Measurements from ENCODE around the gene ZNF275.
A peak's percentile ranks its signal among the peaks of the same experiment; 100 is the strongest.

ZNF275 gene

DNA sequence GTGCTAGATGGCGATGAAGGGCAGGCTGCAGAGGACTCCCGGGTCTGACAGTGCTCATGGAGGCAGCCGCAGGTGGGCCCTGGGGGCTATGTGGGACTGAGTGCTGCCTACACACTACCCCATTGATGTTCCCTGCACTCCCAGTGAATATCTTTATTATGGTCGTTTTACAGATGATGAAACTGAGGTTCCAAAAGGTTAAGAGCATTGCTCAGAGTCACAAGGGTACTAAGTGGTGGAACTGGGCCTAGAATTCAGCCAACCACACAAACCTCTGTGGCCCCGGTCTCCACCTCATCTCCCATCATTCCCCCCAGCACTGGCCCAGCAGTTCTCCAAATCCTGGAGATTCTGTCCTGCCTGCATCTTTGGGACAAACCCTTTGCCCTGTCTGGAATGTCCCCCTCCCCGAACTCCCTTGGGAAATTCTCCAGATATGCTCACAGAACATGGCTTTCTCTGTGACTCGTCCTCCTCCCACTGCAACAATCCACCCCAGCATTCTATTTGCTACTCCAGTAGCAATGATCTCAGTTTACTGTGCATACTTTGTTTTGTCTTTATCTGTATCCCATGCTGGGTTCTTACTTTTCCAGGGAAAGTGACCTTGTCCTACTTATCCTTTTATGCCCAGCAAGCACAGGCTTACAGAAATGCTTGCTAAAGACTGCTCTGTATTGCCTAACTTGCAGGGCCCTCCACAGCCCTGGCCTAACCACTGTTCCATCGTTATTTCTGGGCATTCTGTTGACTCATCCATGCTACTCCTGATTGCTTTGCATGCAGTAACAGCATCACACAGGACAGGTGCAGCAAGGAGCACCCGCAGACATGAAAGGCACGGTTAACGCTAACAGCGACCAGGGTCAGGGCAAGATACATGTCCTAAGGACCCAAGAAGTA lies 26.4 kb upstream of the ZNF275 start:
- TF ChIP-seq, protein P1, sequence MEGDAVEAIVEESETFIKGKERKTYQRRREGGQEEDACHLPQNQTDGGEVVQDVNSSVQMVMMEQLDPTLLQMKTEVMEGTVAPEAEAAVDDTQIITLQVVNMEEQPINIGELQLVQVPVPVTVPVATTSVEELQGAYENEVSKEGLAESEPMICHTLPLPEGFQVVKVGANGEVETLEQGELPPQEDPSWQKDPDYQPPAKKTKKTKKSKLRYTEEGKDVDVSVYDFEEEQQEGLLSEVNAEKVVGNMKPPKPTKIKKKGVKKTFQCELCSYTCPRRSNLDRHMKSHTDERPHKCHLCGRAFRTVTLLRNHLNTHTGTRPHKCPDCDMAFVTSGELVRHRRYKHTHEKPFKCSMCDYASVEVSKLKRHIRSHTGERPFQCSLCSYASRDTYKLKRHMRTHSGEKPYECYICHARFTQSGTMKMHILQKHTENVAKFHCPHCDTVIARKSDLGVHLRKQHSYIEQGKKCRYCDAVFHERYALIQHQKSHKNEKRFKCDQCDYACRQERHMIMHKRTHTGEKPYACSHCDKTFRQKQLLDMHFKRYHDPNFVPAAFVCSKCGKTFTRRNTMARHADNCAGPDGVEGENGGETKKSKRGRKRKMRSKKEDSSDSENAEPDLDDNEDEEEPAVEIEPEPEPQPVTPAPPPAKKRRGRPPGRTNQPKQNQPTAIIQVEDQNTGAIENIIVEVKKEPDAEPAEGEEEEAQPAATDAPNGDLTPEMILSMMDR (IDR thresholded peaks at IDR 0.05; ENCODE audit: low read depth, low read length): no peak
- no peak for DNase-seq
- no peak overlapping the region for H3K27ac ChIP-seq
- H3K4me3 ChIP-seq (ENCODE audit: low read depth, low read length): no peak overlapping the region
- no peaks in the 10 kb centered on the region for H3K36me3 ChIP-seq
- H3K27me3 ChIP-seq (ENCODE audit: insufficient read depth, low read depth, severe bottlenecking): peaks cover 100% of the 10 kb centered on the region
- peaks cover 4% of the 10 kb centered on the region for H3K9me3 ChIP-seq (ENCODE audit: severe bottlenecking)

DNA sequence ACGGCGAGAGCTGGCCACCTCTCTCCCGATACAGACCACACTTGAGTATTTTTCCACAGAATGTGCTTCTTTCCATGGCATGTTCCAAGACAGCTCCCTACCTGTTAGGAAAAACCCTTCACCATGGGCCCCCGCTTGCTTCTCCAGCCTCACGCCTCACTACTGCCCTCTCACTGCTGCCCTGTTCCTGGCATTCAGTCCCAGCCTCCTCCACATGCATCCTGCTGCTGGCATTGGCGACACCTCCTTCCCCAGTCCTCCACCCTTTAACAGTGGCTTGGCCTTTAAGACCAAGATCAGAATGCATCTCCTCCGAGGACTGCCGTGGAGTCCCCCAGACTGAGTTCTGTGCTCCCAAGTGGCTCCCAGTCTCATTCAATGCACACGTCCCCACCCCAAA lies 23.1 kb upstream of the ZNF275 start:
- H3K9me3 ChIP-seq (ENCODE audit: severe bottlenecking): peaks cover 4% of the 10 kb centered on the region
- H3K36me3 ChIP-seq: no peaks in the 10 kb centered on the region
- no peak overlapping the region for H3K27ac ChIP-seq
- TF ChIP-seq, protein P1 (IDR thresholded peaks at IDR 0.05; ENCODE audit: low read depth, low read length): peak; percentile 31; the same call in 1 of the 2 replicates
- no peak overlapping the region for H3K4me3 ChIP-seq (ENCODE audit: low read depth, low read length)
- DNase-seq: no peak
- H3K27me3 ChIP-seq (ENCODE audit: insufficient read depth, low read depth, severe bottlenecking): peaks cover 72% of the 10 kb centered on the region

DNA sequence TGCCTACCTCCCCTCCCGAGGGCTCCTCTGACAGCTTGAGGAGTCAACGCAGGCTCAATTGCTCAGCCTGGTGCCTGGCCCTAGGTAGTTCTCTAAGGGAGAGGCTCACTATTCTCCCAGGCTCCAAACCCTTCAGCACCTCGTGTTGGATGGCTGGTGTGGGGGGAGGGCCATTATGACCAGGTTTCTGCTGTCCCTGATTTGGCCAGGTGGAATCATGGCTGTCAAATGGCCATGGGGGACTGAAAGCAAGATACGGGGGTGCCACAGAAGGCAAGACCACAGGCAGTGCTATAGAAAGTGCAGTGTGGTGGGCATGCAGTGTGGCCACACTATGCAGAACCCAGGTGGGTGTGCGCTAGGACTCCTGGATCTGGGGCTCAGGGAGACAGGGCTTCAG lies 21.9 kb upstream of the ZNF275 start:
- no peak for DNase-seq
- H3K27ac ChIP-seq: no peak overlapping the region
- no peaks in the 10 kb centered on the region for H3K36me3 ChIP-seq
- peaks cover 61% of the 10 kb centered on the region for H3K27me3 ChIP-seq (ENCODE audit: insufficient read depth, low read depth, severe bottlenecking)
- TF ChIP-seq, protein P1 (IDR thresholded peaks at IDR 0.05; ENCODE audit: low read depth, low read length): no peak
- H3K9me3 ChIP-seq (ENCODE audit: severe bottlenecking): peaks cover 4% of the 10 kb centered on the region
- no peak overlapping the region for H3K4me3 ChIP-seq (ENCODE audit: low read depth, low read length)

DNA sequence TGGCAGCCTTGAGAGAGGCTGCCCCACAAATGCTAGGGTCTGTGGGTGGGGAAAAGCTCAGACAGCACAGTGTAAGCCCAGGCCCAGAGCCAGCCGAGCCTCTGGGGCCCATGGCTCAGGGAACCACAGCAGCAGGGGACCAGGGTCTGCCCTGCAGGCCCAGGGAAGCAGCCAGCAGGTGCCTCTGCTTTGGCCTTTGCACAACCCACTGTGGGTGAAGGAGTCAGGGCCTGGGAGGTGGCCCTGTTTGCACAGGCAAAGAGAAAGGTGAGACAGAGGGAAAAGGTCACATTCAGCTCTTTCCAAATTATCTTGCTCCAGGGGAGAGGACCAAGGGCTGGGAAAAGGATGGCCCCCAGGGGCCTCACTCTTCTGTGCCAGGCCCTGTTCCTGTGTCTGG lies 21.1 kb upstream of the ZNF275 start:
- H3K36me3 ChIP-seq: no peaks in the 10 kb centered on the region
- DNase-seq: no peak
- peaks cover 4% of the 10 kb centered on the region for H3K9me3 ChIP-seq (ENCODE audit: severe bottlenecking)
- H3K27me3 ChIP-seq (ENCODE audit: insufficient read depth, low read depth, severe bottlenecking): peaks cover 60% of the 10 kb centered on the region
- no peak overlapping the region for H3K4me3 ChIP-seq (ENCODE audit: low read depth, low read length)
- TF ChIP-seq, protein P1 (IDR thresholded peaks at IDR 0.05; ENCODE audit: low read depth, low read length): no peak
- H3K27ac ChIP-seq: no peak overlapping the region

DNA sequence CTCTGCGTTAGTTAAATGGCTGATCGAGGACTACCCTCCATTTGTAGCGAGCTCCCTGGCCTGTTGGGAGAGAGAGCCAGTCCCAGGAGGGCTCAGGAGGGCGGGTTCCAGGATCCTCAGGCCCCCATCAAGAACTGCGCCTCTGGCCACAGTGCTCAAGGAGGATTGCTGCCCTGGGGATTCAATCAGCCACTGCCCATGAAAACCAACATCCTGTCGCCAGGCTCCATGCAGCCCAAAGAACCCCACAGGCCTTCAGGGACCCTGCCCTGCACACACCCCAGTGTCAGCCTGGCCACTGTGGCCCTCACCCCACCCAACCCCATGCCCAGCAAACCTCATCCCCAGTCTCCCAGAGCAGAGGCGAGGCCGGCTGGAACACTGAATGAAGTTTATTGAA lies 16.6 kb upstream of the ZNF275 start:
- H3K36me3 ChIP-seq: no peaks in the 10 kb centered on the region
- H3K27ac ChIP-seq: no peak overlapping the region
- TF ChIP-seq, protein P1 (IDR thresholded peaks at IDR 0.05; ENCODE audit: low read depth, low read length): no peak
- no peak overlapping the region for H3K4me3 ChIP-seq (ENCODE audit: low read depth, low read length)
- peaks cover 51% of the 10 kb centered on the region for H3K27me3 ChIP-seq (ENCODE audit: insufficient read depth, low read depth, severe bottlenecking)
- no peak for DNase-seq
- no peaks in the 10 kb centered on the region for H3K9me3 ChIP-seq (ENCODE audit: severe bottlenecking)

Data from WERI-Rb-1 (cell line).